ENCODE results near the gene GRM5. TPM values are rescaled to one million over a fixed set of nuclear protein-coding genes. Genes with fewer than 3 reads are reported as not detected.
"Not testable (repeated sequence)": the region's sequence is repeated elsewhere in the genome, so short reads cannot be mapped to it uniquely, and the experiment has no call there.

The GRM5 gene
- total RNA-seq, 1 experiment from 2014 or later = not detected

DNA sequence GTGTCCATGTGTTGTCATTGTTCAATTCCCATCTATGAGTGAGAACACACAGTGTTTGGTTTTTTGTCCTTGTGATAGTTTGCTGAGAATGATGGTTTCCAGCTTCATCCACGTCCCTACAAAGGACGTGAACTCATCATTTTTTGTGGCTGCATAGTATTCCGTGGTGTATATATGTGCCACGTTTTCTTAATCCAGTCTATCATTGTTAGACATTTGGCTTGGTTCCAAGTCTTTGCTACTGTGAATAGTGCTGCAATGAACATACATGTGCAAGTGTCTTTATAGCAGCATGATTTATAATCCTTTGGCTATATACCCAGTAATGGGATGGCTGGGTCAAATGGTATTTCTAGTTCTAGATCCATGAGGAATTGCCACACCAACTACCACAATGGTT is 607.7 kb downstream of the GRM5 start:
- DNase-seq (ENCODE audit: extremely low read depth, low read depth) = not testable (repeated sequence)

DNA sequence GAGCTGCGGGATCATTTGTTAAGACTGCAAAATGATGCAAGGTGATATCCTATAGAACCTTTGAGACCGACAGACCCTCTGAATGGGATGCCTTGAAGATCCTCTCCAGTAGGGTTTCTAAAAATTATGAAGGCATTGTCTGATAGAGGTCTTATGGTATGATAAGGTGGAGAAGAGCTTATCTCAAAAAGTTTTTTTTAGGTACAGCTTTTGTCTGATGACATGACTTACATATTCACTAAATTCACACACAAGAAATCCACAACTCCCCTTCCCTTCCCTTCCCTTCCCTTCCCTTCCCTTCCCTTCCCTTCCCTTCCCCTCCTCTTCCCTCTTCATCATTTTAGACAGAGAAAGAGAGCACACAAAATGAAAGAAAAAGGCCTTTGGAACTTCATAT is 609.8 kb downstream of the GRM5 start:
- DNase-seq (ENCODE audit: extremely low read depth, low read depth) = no peak

DNA sequence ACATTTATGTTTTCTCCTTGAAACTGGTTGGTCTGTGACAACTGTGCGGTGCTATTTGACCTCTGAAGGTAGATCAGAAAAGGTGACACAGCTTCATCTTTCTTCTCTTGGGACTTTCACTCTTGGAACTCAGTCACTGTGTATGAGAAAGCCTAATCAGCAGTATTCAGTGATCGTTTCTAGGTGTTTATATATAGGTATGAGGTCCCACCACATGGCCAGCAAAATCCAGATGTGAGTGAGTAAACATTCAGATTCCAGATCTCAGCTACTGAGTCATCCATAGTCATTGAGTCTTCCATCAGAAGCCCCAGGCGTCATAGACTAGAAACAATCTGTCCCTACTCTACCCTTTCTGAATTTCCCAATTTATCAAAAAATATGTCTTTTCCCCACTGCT is 610.9 kb downstream of the GRM5 start:
- DNase-seq (ENCODE audit: extremely low read depth, low read depth) = no peak

Small RNA genes lying within 50 kb of the gene (small RNA-seq; reads per million reads assigned to genes)
- gene RNU6-16P = 0 to 0.35 reads per million in 2 experiments

Other genes starting within 250 kb of the GRM5 start
- gene TYR, start 111.9 kb upstream of the GRM5 start, total RNA-seq (2014; rRNA removed; shearing (Covaris generic)) = not detected in 2 replicates